Esophagus squamous epithelium (tissue), 5 donors: ENCODE data around the gene SBNO2. TPM values are rescaled to one million over a fixed set of nuclear protein-coding genes. Genes with fewer than 3 reads are reported as not detected.

Source experiments
- DNase-seq: peaks from one replicate; lab custom pipeline; 2025; lab: John Stamatoyannopoulos, UW
- H3K27ac ChIP-seq, 4 donors: fragments of 200-600 bp; sonication (generic); one replicate each; pipeline ENCODE4 v1.5.1; 2016 to 2019; ENCODE audit warnings: mild to moderate bottlenecking in 1 of 4
- H3K27me3 ChIP-seq, 4 donors: fragments of 200-600 bp; sonication (generic); 1 replicate in 3 of 4; 2 replicates in 1 of 4; pipeline versions ENCODE4 v1.5.1 to v1.6.0; 2017 to 2021; ENCODE audit warnings: antibody characterized with exemption in 1 of 4
- H3K36me3 ChIP-seq, 3 donors: fragments of 200-600 bp; sonication (generic); one replicate each; pipeline ENCODE4 v1.5.1; 2016 to 2019
- H3K4me1 ChIP-seq, 3 donors: fragments of 200-600 bp; sonication (generic); one replicate each; pipeline ENCODE4 v1.5.1; 2017 to 2019
- H3K4me3 ChIP-seq, 4 donors: fragments of 200-600 bp; sonication (generic); 1 replicate in 3 of 4; 2 replicates in 1 of 4; pipeline ENCODE4 v1.5.1; 2016 to 2019; ENCODE audit warnings: mild to moderate bottlenecking in 2 of 4, moderate library complexity in 1 of 4
- H3K9me3 ChIP-seq, 3 donors: fragments of 200-600 bp; sonication (generic); one replicate each; pipeline ENCODE4 v1.5.1; 2016 to 2019
- POLR2A ChIP-seq, 4 donors: fragments of 450-650 bp; IDR thresholded peaks; one replicate each; pipeline ENCODE4 v1.6.1; 2017; ENCODE audit warnings: antibody characterized with exemption in 4 of 4, mild to moderate bottlenecking in 4 of 4, moderate library complexity in 3 of 4
- WGBS, 2 donors: methylation state at CpG; one replicate each; pipeline ENCODE4 v1.1.5; 2018; 5-methylcytosine and 5-hydroxymethylcytosine counted together
- intact Hi-C: fragments of 100-400 bp; cut with DNase I; formaldehyde crosslinking; loops from one replicate; pipeline ENCODE4 v1.15.0; 2022
- total RNA-seq, 4 donors: library from RNA; depleted of rRNA; stranded (reverse); fragments of >200 nt; gene quantifications; one replicate each; pipeline ENCODE4 v1.1.0, GENCODE V29; 2016
- TF ChIP-seq, protein P1 (sequence below), 6 experiments: fragments of 450-650 bp in 4 of 6; fragments of 200-600 bp in 2 of 6; sonication (generic) in 2 of 6; IDR thresholded peaks; one replicate each; pipeline ENCODE4 v1.5.1; 2016 to 2019; ENCODE audit warnings: antibody characterized with exemption in 6 of 6, mild to moderate bottlenecking in 4 of 6, moderate library complexity in 4 of 6
- donor health status: DM: yes; HTN: yes; CAD: no.

The SBNO2 gene
- total RNA-seq, 4 donors from 2014 or later: 31.3 to 84.3 (median 68.3) TPM

DNA sequence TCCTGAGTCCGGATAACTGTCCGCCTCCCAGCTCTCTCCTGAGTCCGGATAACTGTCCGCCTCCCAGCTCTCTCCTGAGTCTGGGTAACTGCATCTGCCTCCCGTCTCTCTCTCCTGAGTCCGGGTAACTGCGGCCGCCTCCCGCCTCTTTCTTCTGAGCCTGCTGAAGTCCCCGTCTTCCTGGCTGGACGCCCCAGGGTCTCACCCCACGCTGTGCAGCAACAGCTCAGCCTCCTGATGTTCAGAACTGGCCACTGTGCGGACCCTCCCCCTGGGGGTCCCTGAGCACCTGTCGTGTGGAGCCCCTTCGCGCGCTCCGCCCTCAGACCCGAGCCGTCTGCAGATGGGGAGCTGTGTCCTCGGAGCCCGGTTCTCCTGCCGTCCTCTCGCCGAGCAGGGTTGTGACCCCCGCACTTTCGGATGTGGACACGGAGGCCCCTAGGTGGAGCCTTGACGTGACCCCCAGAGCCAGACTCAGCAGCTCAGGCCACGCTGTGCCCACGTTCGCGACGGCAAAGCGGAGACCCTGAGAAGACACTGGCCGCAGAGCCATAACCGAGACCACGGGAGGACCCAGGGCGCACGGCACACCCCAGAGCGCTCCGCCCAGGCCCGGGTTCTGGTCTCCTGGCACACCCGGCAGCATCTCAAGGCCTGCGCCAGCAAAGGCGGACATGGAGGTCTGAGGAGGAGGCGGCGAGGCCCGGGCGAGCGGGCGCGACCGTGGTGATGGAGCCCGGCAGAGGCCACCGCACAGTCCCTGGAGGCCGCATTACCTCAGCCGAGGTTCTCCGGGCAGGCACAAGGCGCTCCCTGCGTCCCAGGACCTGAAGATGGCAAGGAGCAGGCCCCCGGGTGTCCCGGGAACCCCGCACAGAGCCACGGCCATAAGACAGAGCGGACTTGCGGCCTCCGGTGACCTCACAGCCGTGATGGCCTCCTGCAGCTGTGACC lies 15.9 kb downstream of the SBNO2 start:
- intact Hi-C loops: no loop called here
- WGBS, 2 donors: 84 to 88% methylated on average over 15 to 24 of the region's 69 CpGs
- peak overlapping the region in 1 of 4 donors; percentile 9 for H3K27ac ChIP-seq
- peaks cover 36 to 73% (median 43%) of the 10 kb centered on the region in 3 donors for H3K4me1 ChIP-seq
- H3K9me3 ChIP-seq: no peaks in the 10 kb centered on the region
- peaks cover 0 to 51% (median 5%) of the 10 kb centered on the region in 3 donors for H3K36me3 ChIP-seq
- no peak for DNase-seq
- TF ChIP-seq, protein P1, sequence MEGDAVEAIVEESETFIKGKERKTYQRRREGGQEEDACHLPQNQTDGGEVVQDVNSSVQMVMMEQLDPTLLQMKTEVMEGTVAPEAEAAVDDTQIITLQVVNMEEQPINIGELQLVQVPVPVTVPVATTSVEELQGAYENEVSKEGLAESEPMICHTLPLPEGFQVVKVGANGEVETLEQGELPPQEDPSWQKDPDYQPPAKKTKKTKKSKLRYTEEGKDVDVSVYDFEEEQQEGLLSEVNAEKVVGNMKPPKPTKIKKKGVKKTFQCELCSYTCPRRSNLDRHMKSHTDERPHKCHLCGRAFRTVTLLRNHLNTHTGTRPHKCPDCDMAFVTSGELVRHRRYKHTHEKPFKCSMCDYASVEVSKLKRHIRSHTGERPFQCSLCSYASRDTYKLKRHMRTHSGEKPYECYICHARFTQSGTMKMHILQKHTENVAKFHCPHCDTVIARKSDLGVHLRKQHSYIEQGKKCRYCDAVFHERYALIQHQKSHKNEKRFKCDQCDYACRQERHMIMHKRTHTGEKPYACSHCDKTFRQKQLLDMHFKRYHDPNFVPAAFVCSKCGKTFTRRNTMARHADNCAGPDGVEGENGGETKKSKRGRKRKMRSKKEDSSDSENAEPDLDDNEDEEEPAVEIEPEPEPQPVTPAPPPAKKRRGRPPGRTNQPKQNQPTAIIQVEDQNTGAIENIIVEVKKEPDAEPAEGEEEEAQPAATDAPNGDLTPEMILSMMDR (IDR thresholded peaks at IDR 0.05): no peak
- no peak for TF ChIP-seq POLR2A (IDR thresholded peaks at IDR 0.05)
- H3K27me3 ChIP-seq: no peaks in the 10 kb centered on the region
- no peak overlapping the region for H3K4me3 ChIP-seq

- TF ChIP-seq, protein P1 (IDR thresholded peaks at IDR 0.05): no peak
- no peak for TF ChIP-seq POLR2A (IDR thresholded peaks at IDR 0.05)
- DNase-seq: no peak
- intact Hi-C loops: no loop called here
- H3K4me1 ChIP-seq: peaks cover 42 to 82% (median 53%) of the 10 kb centered on the region in 3 donors
- H3K36me3 ChIP-seq: peaks cover 0 to 57% (median 5%) of the 10 kb centered on the region in 3 donors
- 92 to 94% methylated on average over 17 to 25 of the region's 46 CpGs for WGBS, 2 donors
- no peak overlapping the region for H3K4me3 ChIP-seq
- peak overlapping the region; percentile 91 to 98 (median 92) for H3K27ac ChIP-seq
- H3K27me3 ChIP-seq: no peaks in the 10 kb centered on the region
- H3K9me3 ChIP-seq: no peaks in the 10 kb centered on the region
Observed at GRCh38 chr19:1156830-1157615, 17.0 kb downstream of the SBNO2 start.

- intact Hi-C loops: no loop called here
- Histone ChIP-seq H3K4me1 (peaks cover 36 to 82% (median 53%) of the 10 kb centered on the region in 3 donors), H3K27me3 (no peaks in the 10 kb centered on the region), H3K4me3 (no peak overlapping the region), H3K36me3 (peaks cover 0 to 63% (median 5%) of the 10 kb centered on the region in 3 donors), H3K27ac (peak overlapping the region; percentile 91 to 98 (median 92)), H3K9me3 (no peaks in the 10 kb centered on the region)
- 52 to 61% methylated on average over 6 to 10 of the region's 24 CpGs for WGBS, 2 donors
- DNase-seq: no peak
- TF ChIP-seq, protein P1 (IDR thresholded peaks at IDR 0.05): no peak
- TF ChIP-seq POLR2A (IDR thresholded peaks at IDR 0.05): no peak
Observed at GRCh38 chr19:1156305-1156801, 17.7 kb downstream of the SBNO2 start.

DNA sequence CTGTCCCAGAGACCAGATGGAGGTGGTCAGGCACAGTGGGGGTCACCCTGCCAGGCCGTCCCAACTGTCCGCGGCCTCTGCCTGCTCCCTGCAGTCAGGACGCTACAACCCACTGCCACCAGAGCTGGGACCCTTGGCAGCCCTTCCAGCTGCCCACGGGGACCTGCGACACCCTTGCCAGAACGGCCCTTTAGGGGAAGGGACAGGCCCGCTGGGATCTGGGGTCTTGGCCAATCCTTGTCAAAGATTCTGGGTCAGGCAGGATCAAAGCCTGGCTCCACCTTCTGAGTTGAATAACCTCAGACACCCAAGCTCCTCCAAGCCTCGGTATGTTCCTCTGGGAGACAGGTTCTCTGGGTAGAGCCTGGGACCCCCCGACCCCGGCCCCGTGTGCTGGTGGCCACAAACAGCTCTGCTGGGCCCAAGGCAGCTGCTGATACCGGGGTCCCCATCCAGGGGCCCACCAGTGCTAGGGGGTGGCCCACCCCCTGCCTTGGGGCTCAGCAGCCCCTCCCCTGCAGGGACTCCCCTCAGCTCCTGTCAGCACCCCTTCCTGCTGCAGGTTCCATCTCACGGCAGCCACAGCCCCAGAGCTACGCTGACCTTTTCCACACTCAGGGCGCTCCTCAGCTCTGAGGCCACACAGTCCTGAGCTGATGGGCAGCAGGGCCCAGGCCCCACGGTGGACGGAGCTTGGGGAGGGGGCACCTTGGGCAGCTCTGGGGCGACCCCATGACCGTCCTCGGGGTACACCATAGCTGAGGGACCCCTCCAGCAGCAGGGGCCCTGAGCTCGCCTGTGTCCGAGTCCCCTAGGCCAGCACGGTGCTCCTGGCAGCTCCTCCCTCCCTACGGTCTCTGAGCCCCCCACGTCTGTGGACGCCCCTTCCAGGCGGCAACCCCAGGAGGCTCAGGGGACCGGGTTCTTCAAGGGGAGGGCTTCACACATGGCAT lies 18.4 kb downstream of the SBNO2 start:
- Histone ChIP-seq H3K9me3 (no peaks in the 10 kb centered on the region), H3K36me3 (peaks cover 0 to 70% (median 5%) of the 10 kb centered on the region in 3 donors), H3K27me3 (no peaks in the 10 kb centered on the region), H3K4me3 (peak overlapping the region in 3 of 4 donors; percentile 24 to 63 (median 32)), H3K4me1 (peaks cover 35 to 88% (median 58%) of the 10 kb centered on the region in 3 donors), H3K27ac (peak overlapping the region; percentile 91 to 98 (median 92))
- intact Hi-C loops: no loop called here
- WGBS, 2 donors: 33% methylated on average over 7 of the region's 29 CpGs; no CpG with 5 or more reads in 1 of the 2 donors
- DNase-seq: no peak
- TF ChIP-seq POLR2A (IDR thresholded peaks at IDR 0.05): no peak
- TF ChIP-seq, protein P1 (IDR thresholded peaks at IDR 0.05): no peak
